Superior temporal gyrus (tissue), 1 donor: ENCODE data around the gene PHF21B.
"Not testable (repeated sequence)": the region's sequence is repeated elsewhere in the genome, so short reads cannot be mapped to it uniquely, and the experiment has no call there.

ENCODE experiments used
- DNase-seq: peaks from one replicate; pipeline ENCODE4 v3.0.0-alpha.2; 2016; ENCODE audit errors: extremely low spot score

The PHF21B gene

DNA sequence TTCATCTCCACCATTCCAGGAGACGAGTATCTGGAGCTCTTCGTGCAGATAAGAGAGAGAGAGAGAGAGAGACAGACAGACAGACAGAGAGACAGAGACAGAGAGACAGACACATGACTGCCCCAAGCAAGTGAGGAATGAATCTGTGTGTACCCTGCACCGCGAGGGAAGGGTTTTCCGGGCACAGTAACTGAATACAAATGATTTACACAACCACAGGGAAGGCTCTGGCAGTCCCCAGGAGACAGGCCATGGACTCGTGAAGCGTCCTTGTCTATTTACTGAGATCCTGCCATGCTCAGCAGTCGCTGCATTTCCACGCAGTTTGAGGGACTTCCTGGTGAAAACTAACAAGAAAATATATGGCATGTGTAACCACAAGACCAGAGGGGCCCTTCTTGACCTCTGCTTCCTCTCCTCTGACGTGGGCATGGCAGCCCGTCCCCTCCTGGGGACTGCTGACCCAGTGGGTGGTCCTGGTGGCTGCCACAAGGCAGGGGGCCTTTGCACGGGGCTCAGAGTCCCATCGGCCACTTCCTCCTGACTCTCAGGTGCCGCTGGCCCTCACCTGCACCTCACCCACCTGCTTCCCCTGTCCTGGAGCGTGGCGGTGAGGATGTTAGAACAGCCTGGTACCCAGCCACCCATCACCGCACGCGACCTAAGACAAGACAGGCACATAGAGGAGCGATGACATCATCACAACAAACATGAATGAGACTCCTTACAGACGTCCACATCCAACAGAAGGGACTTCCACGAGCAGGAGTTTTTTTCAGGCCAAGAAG is 75.9 kb downstream of the PHF21B start:
- DNase-seq, result no peak

GRCh38 chr22:44932493-44932892 is 77.3 kb downstream of the PHF21B start:
- DNase-seq, result no peak

DNA sequence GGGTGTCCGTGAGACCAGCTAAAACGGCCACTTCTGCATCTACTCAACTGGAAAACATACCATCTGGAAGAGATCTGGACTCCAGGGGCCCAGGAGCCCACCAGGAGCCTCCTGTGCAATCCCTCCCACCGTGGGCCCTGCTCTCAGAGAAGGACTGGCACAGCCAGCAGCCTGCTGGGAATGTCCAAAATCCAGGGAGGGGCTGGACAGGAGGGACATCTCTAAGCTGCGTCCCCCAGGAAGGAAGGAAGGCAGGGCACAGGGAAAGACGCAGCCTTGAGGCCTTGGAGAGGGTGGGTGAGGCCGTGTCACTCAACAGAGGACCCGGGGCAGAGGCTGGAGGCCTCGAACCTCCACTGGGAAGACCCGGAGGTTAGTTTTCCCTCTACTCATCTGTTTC is 78.0 kb downstream of the PHF21B start:
- DNase-seq, result no peak

DNA sequence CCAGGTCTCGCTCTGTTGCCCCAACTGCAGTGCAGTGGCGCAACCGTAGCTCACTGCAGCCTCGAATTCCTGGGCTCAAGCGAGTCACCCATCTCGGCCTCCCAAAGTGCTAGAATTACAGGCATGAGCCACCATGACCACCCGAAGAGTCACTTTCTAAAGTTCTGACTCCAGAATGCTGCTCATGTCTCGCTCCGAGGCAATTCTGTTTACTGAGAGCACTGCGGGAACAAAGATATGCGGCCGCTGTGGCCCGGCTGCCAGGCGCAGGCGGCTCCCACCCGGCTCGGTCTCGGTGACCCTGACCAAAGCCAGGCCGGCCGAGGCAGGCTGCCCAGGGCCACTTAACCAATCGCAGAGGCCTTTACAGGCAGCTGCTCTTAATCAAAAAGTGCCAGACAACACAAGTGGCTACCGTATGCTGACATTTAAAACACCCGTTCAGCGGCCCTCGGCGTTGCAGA is 78.7 kb downstream of the PHF21B start:
- DNase-seq, result no peak

DNA sequence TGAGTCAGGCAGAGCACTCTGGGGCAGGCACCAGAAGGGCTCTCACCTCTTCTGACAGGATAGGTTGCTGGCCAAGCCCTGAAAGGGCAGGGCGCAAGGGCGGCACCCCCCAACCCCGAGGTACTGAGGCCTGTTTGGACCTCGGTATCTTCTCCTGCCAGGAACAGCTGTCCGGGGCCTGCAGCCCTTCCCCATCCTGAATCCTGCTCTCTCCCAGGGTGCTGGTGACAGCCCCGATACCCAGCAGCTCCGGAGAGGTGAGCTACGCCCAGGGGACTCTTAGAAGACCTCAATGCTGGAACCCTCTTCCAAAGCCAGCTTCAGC is 79.1 kb downstream of the PHF21B start:
- no peak for DNase-seq

DNA sequence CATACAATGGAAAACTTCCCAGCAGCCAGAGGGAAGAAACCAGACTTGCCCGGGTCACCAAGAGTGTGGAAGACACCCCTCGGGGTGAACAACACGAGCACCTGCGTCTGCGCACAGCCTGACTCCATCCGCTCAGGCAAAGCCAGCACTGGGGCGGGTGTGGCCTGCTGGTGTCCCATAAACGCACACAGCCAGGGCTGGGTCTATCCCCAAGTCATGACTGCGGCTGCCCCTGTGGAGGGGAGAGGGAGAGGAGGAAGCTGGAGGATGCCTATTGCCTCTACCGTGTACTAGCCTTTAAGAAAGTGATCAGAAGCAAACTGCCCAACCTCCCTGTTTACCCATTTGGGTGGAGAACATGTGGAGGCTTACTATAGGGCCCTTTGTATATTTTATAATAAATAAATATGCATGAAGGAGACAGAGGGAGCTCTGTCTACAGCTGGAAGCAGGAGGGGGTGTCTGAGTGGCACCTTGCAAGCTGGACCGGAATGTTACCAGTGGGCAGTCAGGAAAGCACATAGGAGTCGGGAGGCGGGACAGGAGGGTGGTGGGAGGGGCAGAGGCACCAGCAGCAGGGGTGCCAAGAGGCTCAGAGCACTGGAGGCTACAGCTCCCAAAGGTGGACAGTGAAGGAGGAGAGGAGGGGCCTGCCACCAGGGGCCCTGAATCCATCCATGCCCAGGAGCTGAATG is 79.6 kb downstream of the PHF21B start:
- no peak for DNase-seq

- no peak for DNase-seq
These were observed 80.3 kb downstream of the PHF21B start for GRCh38 chr22:44929359-44930015.

DNA sequence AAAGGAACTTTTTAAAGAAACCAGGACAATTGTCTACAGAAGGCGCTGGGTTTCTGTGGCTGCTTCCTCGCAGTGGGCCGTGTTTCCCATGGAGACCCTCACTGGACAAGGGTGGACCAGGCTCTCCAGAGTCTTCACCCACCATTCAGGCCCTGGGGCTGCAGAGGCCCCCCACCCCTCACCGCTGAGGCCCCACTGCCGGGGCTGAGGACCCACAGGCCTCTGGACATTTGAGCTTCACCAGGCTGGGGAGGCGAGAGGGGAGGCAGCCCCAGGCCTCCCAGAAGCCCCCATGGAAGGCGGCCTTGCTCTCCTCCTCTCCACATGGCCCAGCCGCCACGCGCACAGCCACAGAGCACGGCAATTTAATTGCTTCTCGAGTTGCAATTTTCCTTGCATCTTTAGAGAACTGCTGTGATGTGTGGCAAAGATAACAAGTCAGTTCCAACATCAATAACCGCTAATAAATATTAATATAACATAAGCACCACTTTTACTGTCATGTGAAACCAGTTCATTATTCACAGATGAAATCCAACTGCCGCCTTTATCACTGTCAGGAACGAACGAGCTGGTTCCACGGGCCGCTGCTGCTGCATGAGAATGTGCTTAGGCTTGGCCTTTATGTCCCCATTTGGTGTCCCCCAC is 81.0 kb downstream of the PHF21B start:
- DNase-seq, result no peak

DNA sequence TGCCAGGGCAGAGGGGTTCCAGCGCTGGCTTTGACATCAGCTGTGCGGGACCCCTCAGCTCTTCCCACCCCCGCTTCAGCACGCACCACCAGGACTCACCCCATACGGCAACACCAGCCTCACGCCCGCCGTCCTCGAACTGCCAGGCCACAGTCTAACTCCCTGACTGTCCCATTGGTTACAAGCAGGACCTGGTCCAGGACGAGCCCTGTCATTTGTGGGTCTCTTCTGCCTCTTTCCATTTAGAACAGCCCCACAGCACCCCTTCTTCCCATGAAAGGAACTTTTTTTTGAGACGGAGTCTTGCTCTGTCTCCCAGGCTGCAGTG is 81.7 kb downstream of the PHF21B start:
- DNase-seq, result no peak

DNA sequence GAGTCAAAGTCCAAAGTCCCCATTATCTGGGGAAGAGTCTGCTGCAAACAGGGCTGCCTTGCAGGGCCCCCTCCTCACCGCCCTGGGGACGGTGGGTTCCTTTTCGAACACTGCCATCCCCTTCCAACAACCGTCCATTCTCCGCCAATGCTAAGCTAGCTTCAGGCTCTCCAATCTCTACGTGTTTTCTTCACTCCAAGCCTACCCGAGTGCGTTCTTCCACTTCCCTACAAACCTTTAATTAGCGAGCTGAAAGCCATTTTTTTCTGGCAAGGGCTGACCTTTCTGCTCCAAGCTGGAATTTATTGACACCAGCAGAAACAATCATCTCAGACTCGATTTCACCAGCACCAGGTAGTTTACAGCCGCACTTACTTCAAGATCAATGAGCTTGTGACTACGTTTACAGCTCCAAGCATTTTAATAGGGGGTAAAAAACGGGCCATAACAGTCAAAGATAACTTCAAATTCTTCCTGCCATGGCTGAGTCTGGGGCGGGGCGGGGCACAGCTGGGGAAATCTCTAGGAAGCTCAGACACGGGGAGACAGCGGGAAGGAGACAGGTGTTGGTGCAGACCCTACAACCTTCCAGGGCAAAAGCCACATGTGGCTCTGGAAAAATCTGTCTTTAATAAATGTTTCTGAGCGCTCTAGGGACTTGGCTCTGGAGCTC is 82.2 kb downstream of the PHF21B start:
- no peak for DNase-seq

DNA sequence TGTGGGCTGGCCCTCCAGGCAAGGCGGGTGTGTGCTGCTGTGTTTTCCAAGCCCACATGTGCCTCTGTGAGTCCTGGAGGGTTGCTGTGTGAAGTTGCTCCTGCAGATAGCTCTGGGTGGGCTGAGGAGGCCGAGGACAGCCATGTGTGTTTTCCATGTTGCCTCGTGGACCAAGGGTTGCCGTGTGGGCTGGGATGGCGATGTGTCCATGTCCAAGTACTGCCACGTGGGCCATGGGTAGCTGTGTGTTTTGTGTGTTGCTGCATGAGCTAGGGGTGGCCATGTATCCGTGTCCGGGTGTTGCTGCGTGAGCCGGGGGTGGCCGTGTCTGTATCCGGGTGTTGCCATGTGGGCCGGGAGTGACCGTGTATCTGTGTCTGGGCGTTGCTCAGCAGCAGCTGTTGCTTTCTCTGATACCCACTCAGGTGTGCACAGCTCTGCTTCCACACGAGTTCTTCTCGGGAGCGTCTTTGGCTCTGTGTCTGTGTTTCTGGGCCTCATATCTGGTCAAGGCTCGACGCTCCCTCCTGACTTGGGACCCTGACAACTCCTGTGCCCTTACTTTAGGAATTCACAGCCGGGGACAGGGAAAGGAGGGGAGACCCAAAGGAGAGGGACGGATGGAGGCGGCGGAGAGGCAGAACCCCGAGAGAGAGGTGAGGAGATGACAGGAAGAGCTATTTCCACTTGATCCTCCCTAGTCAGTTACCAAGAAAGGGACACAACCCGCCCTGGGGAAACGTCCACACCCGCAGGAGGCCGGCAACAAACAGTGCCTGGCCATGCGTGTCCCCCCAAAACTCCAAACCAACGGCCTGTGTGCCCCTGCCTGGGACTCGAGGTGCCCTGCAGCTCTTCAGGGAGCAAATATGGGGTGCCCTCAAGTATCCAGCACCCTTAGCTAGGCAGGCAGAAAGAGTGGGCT is 83.1 kb downstream of the PHF21B start:
- DNase-seq, result no peak

DNA sequence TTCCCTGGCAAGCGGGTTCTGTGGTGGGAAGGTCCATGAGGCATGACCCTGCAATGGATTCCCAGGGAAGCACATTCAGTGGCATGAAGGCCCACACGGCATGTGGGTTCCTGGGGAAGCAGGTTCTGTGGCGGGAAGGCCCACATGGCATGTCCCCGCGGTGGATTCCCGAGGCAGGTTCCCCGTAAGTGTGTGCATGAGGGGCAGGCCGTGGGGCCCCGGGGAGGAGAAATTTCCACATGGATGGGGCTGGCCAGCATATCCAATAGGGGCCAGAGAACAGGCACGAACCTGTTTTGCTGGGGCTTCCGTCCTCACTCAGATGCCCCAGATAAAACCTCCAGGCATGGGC is 83.7 kb downstream of the PHF21B start:
- DNase-seq, result no peak

GRCh38 chr22:44925465-44926123 is 84.2 kb downstream of the PHF21B start:
- DNase-seq, result no peak

- DNase-seq, result no peak
These were observed 85.1 kb downstream of the PHF21B start for GRCh38 chr22:44924710-44925109.

- DNase-seq, result no peak
These were observed 85.7 kb downstream of the PHF21B start for GRCh38 chr22:44924098-44924497.

DNA sequence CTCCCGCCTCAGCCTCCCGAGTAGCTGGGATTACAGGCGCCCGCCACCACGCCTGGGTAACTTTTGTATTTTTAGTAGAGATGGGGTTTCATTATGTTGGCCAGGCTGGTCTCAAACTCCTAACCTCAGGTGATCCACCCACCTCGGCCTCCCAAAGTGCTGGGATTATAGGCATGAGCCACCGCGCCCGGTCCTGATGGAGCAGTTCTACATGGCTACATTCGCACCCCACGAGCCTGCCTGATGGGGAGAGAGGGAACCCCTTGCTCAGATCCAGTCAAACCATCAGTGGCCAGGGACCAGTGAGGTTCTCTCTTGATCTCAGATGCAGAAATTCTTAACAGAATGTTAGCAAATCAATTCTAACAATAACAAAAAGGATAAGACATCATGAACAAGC is 88.0 kb downstream of the PHF21B start:
- DNase-seq, result not testable (repeated sequence)

DNA sequence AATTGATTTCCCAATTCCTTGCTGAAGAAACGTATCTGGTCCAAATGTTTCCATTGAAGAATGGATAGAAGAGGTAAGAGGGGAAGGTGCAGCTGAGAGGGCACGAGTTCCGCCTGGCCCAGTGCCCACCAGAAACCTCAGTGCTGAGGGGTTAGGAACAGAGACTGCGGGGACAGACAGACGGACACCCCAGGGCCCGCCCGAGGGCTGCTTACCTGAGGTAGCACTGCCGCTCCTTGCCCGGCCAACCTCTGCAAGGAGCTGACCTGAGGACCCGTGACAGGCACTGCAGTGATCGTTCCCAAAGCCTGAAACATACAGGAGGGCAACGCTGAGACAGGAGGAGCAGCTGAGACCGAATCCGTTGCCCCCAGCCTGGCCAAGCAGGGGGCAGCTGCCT is 89.6 kb downstream of the PHF21B start:
- no peak for DNase-seq

DNA sequence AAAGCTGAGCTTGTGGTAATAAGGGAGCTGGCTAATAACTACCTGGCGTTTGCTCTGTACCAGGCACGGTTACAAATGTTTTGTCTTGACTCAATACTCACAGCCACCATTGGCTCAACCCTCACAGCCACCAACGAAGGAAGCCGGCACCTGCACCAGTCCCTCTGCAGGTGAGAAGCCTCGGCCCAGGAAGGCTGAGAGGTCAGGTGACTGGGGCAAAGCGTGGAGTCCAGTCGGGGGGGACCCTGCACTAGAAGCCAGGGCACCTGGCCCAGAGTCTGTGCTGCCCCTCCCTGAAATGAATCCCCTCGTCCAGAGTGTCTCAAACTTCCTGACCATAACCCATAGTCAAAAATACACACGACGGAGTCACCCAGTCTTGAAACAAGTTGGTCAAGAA is 90.1 kb downstream of the PHF21B start:
- DNase-seq, result no peak

GRCh38 chr22:44918925-44919392 is 90.8 kb downstream of the PHF21B start:
- no peak for DNase-seq

- DNase-seq, result no peak
These were observed 91.5 kb downstream of the PHF21B start for GRCh38 chr22:44918166-44918924.
